ENCODE results near the gene MAGEA9B.
"Not testable (repeated sequence)": the region's sequence is repeated elsewhere in the genome, so short reads cannot be mapped to it uniquely, and the experiment has no call there.

The MAGEA9B gene

DNA sequence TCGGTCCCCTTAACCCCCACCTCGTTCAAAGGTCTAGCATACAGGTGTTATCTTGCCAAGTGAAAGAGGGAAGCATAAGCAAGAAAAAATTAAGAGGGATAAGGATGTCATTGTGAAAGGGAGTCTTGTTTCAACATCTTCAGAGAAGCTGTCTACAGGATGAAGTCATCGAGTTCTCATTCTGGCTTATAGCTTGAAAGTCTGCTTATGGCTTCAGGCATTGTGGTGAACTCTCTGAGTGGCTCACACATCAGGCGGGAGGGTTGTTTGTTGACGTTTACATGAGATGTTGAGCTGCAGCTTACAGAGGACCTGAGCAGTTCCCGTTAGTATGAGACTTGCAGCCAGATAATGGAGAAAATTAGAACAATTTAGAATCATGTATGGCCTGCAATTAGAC, 16.6 kb downstream of the MAGEA9B start:
- DNase-seq, result no peak

- DNase-seq, result no peak
Observed at GRCh38 chrX:149569770-149570169, 17.5 kb downstream of the MAGEA9B start.

GRCh38 chrX:149568701-149569296, 18.5 kb downstream of the MAGEA9B start:
- DNase-seq, result no peak

- no peak for DNase-seq
Observed at GRCh38 chrX:149567621-149568417, 19.4 kb downstream of the MAGEA9B start.

DNA sequence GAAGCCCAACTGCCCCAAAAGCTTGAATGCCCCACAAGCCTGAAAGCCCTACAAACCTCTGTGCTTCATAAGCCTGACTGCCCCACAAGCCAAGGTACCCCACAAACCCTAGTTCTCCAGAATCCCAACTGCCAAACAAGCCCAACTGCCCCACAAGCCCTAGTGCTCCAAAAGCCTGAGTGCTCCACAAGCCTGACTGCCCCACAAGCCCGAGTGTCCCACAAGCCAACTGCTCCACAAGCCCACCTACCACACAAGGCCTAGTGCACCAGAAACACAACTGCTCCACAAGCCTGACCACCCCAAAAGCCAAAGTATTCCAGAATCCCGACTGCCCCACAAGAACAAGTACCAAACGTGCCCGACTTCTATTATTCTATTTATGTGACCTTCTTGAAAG, 23.9 kb downstream of the MAGEA9B start:
- no peak for DNase-seq

DNA sequence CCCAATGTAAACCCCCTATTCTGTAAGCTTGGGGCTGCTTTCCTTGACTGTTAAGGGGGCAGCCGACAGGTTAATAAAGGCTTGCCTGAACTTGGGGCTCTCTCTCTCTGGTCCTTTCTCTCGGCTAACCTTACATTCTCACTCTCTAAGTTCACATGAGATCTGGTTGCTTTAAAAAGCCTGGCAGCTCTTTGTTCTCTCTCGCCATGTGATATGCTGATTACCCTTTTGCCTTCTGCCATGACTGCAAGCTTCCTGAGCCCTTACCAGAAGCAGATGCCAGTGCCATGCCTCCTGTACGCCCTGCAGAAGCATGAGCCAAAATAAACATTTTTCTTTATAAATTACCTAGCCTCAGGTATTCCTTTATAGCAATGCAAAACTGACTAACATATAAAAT, 32.0 kb downstream of the MAGEA9B start:
- not testable (repeated sequence) for DNase-seq

- DNase-seq, result not testable (repeated sequence)
Observed at GRCh38 chrX:149551939-149552248, 35.4 kb downstream of the MAGEA9B start.

DNA sequence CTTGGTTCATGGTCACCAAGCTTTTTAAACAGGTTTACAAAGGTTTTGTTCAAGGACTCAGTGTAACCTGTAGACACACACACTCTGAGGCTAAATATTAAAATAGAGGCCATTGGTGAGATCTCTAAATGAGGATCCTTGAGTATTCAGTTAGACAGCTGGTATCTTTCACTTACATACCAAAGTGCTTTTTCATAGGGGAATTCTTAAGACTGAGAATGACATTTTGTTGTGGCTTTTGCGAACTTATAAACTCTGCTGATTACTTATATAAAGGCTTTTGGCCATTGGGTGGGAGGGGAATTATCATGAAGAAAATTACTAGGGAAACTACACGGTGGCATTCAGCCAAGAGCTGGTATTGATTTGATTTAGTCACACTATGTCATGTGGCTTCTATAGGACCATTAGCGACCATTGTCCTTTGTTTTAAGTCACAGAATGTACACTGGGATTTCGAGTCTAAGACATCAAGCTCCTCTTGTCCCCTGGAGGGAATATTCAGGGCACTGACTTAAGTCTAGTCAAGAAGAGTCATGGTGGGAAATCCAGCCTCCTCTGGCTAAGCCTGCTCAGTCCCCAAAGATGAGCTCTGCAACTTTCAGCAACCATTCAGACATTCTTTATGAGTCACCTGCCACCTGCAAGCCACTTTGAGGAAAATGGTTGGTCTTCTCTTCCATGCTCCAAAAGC, 35.9 kb downstream of the MAGEA9B start:
- not testable (repeated sequence) for DNase-seq

DNA sequence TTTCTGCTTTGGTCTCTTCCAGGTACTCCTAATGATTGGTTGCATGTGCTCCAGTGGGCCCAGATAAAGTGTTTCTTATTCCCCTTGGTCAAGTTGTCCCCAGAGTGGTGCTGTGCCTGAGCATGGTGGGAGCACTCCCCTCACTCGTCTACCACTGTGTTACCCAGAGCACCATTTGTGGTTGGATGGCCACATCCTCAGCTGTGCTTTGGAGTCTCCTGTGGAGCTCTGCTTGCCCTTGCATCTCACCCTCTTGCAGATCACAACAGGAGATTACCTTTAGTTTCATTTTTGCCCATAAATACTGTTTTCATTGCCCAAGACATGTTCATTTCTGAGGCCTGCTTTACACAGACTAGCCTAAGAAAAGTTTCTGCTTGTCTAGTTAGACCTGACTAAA, 36.8 kb downstream of the MAGEA9B start:
- not testable (repeated sequence) for DNase-seq

DNA sequence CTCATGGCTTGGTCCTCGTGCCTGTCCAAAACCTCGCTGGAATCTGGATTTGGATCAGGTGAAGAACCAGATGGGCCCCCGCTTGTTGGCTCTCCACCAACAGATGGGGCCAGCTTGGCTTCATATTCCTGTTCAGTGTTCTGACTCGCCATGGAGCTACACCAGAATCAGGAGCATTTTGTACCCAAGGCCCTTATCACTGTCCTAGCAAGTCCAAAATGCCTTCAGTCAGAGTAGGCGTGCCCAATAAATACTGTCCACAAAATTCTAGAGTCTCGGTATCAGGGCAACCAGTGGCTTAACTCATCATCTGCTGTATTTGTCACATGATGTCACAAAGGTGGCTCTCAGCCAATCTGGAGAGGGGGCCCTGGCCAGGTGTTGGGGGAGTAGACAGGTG, 37.6 kb downstream of the MAGEA9B start, which contains the start of gene HSFX3:
TSS of gene HSFX3 (minus strand) at position 224 of the 400 bp plus-strand sequence. CDS start at position 152, 72 bp downstream.
- DNase-seq, result not testable (repeated sequence)

- not testable (repeated sequence) for DNase-seq
Observed at GRCh38 chrX:149547782-149548181, 39.5 kb downstream of the MAGEA9B start.

GRCh38 chrX:149546962-149547361, 40.3 kb downstream of the MAGEA9B start:
- not testable (repeated sequence) for DNase-seq

GRCh38 chrX:149545545-149546543, 41.4 kb downstream of the MAGEA9B start:
- not testable (repeated sequence) for DNase-seq

GRCh38 chrX:149541521-149542047, 45.7 kb downstream of the MAGEA9B start:
- DNase-seq, result no peak

DNA sequence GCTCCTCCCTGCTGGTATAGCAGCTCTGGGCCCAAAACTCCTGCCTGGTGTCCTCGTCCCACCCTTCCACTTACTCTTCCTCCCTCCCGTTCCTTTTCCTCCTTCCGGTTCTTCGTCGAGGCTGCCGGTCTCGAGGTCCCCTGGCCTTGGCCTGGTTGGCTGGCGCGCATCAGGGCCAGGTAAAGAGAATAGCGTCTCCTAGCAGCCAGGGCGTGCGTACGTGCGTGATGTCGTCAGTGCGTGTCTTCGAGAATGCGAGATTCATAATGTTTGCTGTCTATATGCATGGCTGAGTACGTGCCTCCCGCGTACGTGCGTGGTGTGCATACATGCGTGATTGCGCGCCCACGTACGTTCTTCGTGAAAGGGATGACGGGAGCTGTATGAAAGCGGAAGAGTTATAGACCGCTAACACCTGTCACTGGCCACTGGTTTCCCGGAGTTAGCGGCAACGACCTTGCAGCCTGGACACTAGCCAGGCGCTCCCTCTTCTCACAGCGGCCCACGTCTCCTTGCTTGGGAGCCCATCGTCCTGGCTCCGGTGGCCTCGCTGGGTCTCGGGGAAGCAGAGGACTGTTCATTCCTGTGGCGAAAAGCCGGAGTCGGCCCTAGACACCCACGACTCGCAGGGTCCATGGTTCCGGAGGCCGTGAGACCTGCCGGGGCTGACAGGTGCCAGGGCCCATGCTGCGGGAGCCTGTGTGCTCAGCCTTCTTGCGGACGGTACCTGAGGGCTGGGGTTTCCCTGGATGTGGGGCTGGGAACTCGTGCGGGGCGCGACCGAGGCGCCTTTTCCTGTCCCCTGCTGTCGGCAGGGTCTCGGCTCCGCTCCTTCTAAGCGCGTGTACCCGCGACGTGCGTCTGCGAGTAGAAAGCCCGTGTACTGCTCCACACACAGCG, 46.4 kb downstream of the MAGEA9B start, which contains the start of gene EOLA1:
TSS of gene EOLA1 (plus strand) at position 392 of the 900 bp plus-strand sequence. CDS start 4,619 bp downstream, outside the sequence.
- peak; percentile 64 to 77 for DNase-seq

DNA sequence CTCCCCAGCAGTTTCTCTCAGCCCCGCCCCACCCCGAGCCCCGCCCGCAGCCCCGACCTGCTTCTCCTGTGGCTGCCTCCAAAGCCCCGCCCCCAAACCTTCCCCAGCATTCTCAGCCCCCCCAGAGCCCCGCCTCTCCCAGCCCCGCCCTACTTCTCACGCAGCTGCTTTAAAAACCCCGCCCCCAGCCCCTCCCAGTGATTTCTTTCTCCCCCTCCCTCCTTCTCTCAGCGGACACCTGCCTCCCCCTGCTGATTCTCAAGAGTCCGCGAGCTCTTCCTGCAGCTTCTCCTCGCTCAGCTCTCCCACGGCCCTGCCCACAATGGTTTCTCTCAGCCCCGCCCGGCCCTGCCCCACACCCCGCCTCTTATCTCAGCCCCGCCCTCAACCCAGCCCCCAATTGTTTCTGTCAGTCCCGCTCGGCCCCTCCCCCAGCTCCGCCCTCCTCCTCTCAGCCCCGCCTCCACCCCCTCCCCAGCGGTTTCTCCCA, 47.1 kb downstream of the MAGEA9B start:
- peak; percentile 45 to 77 for DNase-seq

GRCh38 chrX:149539283-149540130, 47.8 kb downstream of the MAGEA9B start:
- DNase-seq, result peak; percentile 61 to 71

- not testable (repeated sequence) for DNase-seq
Observed at GRCh38 chrX:149537474-149537873, 49.8 kb downstream of the MAGEA9B start.

DNA sequence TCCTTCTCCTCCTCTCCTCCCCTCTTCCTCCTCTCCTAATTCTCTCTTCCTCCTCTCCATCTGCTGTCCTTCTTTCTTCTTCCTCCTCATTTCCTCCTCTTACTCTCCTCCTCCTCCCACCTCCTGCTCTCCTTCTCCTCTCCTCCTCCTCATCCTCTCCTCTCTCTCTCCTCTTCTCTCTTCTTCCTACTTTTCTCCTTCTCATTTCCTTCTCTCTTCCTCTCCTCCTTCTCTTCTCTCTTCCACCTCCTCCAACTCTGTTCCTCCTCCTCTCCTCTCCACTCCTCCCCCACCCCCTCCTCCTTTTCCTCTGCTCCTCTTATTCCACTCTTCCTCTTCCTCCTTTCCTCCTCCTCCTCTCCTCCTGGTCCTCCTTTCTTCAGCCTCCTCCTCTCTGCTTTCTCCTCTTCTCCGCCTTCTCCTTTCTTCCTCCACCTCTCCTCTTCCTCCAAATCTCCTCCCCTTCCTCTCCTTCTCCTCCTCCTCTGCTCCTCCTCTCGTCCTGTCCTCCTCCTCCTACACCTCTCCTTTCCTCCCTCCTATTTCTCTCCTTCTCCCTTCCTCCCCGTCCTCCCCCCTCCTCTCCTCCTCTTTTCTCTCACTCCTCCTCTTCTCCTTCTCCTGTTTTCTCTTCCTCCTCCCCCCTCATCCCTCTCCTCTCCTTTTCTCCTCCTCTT, 52.2 kb downstream of the MAGEA9B start:
- DNase-seq, result not testable (repeated sequence)

Data from AML-193 (cell line).